HepG2 (cell line): ENCODE data around the gene EPS8L1. TPM values are rescaled to one million over a fixed set of nuclear protein-coding genes. Genes with fewer than 3 reads are reported as not detected.

ENCODE experiments used
- ATAC-seq: fragments of 200-7000 bp; cut with Tn5 transposase; 3 replicates; pipeline ENCODE4 v1.9.1; 2020; ENCODE audit warnings: mild to moderate bottlenecking, moderate library complexity
- BruUV-seq: library from RNA; stranded (reverse); fragments of 400-500 nt; replicated peaks from 2 replicates; lab custom pipeline; 2021; lab: Mats Ljungman, UMichigan
- CTCF ChIA-PET: fragments of 300-600 bp; formaldehyde crosslinking; extraction: SDS; loops from one replicate; lab custom pipeline; 2021; ENCODE audit warnings: low total read pairs, inconsistent platforms, low intra/inter-chr PET ratio; lab: Yijun Ruan, JAX
- POLR2A ChIA-PET: fragments of 350-600 bp; sonication (Branson Sonifier 250); formaldehyde crosslinking; loops from one replicate; lab custom pipeline; 2020; ENCODE audit warnings: antibody characterized with exemption, inconsistent platforms; lab: Yijun Ruan, JAX
- DNase-seq: peaks from one replicate; pipeline ENCODE4 v3.0.0-alpha.2; 2015; ENCODE audit warnings: low spot score
- FAIRE-seq: peaks from 3 replicates; lab custom pipeline; 2011; peaks lifted over from hg19 to GRCh38; lab: Jason Lieb, UNC
- H2AFZ ChIP-seq: one replicate; pipeline ENCODE4 v1.6.1; 2011; ENCODE audit warnings: low read length, inconsistent platforms
- H3K27ac ChIP-seq: fragments of 300-600 bp; 3 replicates; pipeline ENCODE4 v1.8.0; 2011; ENCODE audit warnings: mixed run types, mild to moderate bottlenecking, mixed read lengths, low read length, inconsistent platforms; ENCODE audit not compliant: insufficient read depth; ENCODE audit errors: extremely low read length
- H3K27me3 ChIP-seq, 2 experiments: fragments of 200-600 bp in 1 of 2; 2 replicates in 1 of 2; 3 replicates in 1 of 2; pipeline versions ENCODE4 v1.6.0 to v1.8.0; 2011; ENCODE audit warnings: low read length in 2 of 2, mild to moderate bottlenecking in 2 of 2, moderate library complexity in 2 of 2, inconsistent platforms in 1 of 2; ENCODE audit not compliant: insufficient read depth in 2 of 2, control insufficient read depth in 1 of 2
- H3K36me3 ChIP-seq, 2 experiments: fragments of 200-600 bp in 1 of 2; replicated peaks in 1 of 2; 2 replicates in 1 of 2; 3 replicates in 1 of 2; pipeline versions ENCODE4 v1.5.1 to v1.8.0; 2011; ENCODE audit warnings: low read length in 2 of 2, inconsistent platforms in 1 of 2; ENCODE audit not compliant: insufficient read depth in 2 of 2, control insufficient read depth in 1 of 2
- H3K4me1 ChIP-seq: 2 replicates; pipeline ENCODE4 v1.5.1; 2012; ENCODE audit warnings: low read length, inconsistent platforms; ENCODE audit not compliant: insufficient read depth
- H3K4me2 ChIP-seq: 2 replicates; pipeline ENCODE4 v1.6.0; 2011; ENCODE audit warnings: low read depth, low read length, inconsistent platforms
- H3K4me3 ChIP-seq, 3 experiments: fragments of 200-600 bp in 1 of 3; sonication (generic), shearing (Covaris generic) in 1 of 3; replicated peaks in 1 of 3; 2 replicates each; pipeline ENCODE4 v1.5.1; 2011 to 2016; ENCODE audit warnings: low read length in 3 of 3, inconsistent platforms in 2 of 3, low read depth in 2 of 3, mild to moderate bottlenecking in 2 of 3, control low read depth in 1 of 3, mixed read lengths in 1 of 3; ENCODE audit not compliant: insufficient read depth in 1 of 3
- H3K79me2 ChIP-seq: one replicate; pipeline ENCODE4 v1.6.1; 2011; ENCODE audit warnings: low read length, inconsistent platforms; ENCODE audit not compliant: insufficient read depth
- H3K9ac ChIP-seq: 2 replicates; pipeline ENCODE4 v1.6.0; 2011; ENCODE audit warnings: mild to moderate bottlenecking, low read depth, low read length, inconsistent platforms; ENCODE audit not compliant: insufficient read depth
- H3K9me3 ChIP-seq: 2 replicates; pipeline ENCODE4 v1.5.1; 2012; ENCODE audit warnings: mild to moderate bottlenecking, low read length
- H4K20me1 ChIP-seq: 2 replicates; pipeline ENCODE4 v1.6.0; 2011; ENCODE audit warnings: inconsistent platforms, mild to moderate bottlenecking, low read length, moderate library complexity; ENCODE audit not compliant: insufficient read depth
- AGO2 ChIP-seq: fragments of 200-400 bp; formaldehyde crosslinking; optimal IDR thresholded peaks from 2 replicates; pipeline ENCODE3; 2017; ENCODE audit warnings: mild to moderate bottlenecking, low read depth, low read length, moderate library complexity
- CBX1 ChIP-seq: IDR thresholded peaks from one replicate; pipeline ENCODE4 v1.6.1; 2016; ENCODE audit warnings: antibody characterized with exemption, low read depth
- NFIB ChIP-seq: sonication (generic); formaldehyde crosslinking; IDR thresholded peaks from 2 replicates; pipeline ENCODE4 v1.9.0; 2021; ENCODE audit warnings: missing genetic modification reagents, mild to moderate bottlenecking, borderline replicate concordance
- SETDB1 ChIP-seq: sonication (generic); formaldehyde crosslinking; IDR thresholded peaks from 2 replicates; pipeline ENCODE4 v1.5.1; 2020; ENCODE audit warnings: missing genetic modification reagents, mild to moderate bottlenecking, borderline replicate concordance
- SOX6 ChIP-seq, 2 experiments: fragments of 450-650 bp in 1 of 2; sonication (generic) in 1 of 2; formaldehyde crosslinking in 1 of 2; IDR thresholded peaks; 2 replicates each; pipeline versions ENCODE4 v1.4.0 to v1.6.1; 2017 to 2020; ENCODE audit warnings: antibody characterized with exemption in 1 of 2, mild to moderate bottlenecking in 1 of 2, missing genetic modification reagents in 1 of 2
- ZNF253 ChIP-seq: sonication (generic); formaldehyde crosslinking; IDR thresholded peaks from 2 replicates; pipeline ENCODE4 v1.8.0; 2022; ENCODE audit warnings: mild to moderate bottlenecking, missing genetic modification reagents, borderline replicate concordance
- ZNF3 ChIP-seq: IDR thresholded peaks from 2 replicates; pipeline ENCODE4 v1.7.0; 2017; ENCODE audit warnings: inconsistent platforms
- ZNF34 ChIP-seq: sonication (generic); formaldehyde crosslinking; IDR thresholded peaks from 2 replicates; pipeline ENCODE4 v1.4.0; 2020; ENCODE audit warnings: mild to moderate bottlenecking, missing genetic modification reagents, borderline replicate concordance
- ZNF552 ChIP-seq: sonication (generic); formaldehyde crosslinking; IDR thresholded peaks from 2 replicates; pipeline ENCODE4 v1.9.0; 2022; ENCODE audit warnings: missing genetic modification reagents, mild to moderate bottlenecking, borderline replicate concordance
- WGBS: methylation state at CpG from one replicate; pipeline ENCODE4 v1.1.6; 2017; ENCODE audit warnings: low lambda C conversion rate; 5-methylcytosine and 5-hydroxymethylcytosine counted together
- in situ Hi-C: cut with HindIII; loops from 2 replicates; pipeline ENCODE4 v1.10.0; 2017; ENCODE audit warnings: low pct_unique_long_range_greater_than_20kb; ENCODE audit not compliant: extremely low pct_ligation_motif_present
- intact Hi-C: fragments of 100-400 bp; cut with micrococcal nuclease; formaldehyde crosslinking; loops from one replicate; pipeline ENCODE4 v1.10.0; 2022; ENCODE audit not compliant: unreplicated experiment
- polyA plus RNA-seq, 8 experiments: library from polyadenylated mRNA; depleted of rRNA in 3 of 8; stranded (reverse) in 7 of 8; unstranded in 1 of 8; fragments of >200 nt; fragmentation: Illumina TruSeq in 4 of 8; extraction: Trizol in 4 of 8; gene quantifications; 2 replicates each; pipeline versions ENCODE4 v1.2.1 to v1.2.3, GENCODE V29; 2011 to 2016; ENCODE audit warnings: low read depth in 4 of 8, missing spikeins in 1 of 8, mixed read lengths in 1 of 8; ENCODE audit not compliant: insufficient read depth in 1 of 8
- total RNA-seq, 5 experiments: library from RNA; depleted of rRNA; stranded (reverse); fragments of >200 nt; fragmentation: Illumina TruSeq; extraction: Trizol; gene quantifications; 2 replicates each; pipeline ENCODE4 v1.2.3, GENCODE V29; 2016; ENCODE audit warnings: low read depth in 1 of 5
- TF ChIP-seq, protein P1 (sequence below): sonication (generic); formaldehyde crosslinking; IDR thresholded peaks from 2 replicates; pipeline ENCODE4 v1.5.0; 2020; ENCODE audit warnings: mild to moderate bottlenecking, missing genetic modification reagents
- TF ChIP-seq, protein P2 (sequence below): fragments of 450-650 bp; IDR thresholded peaks from 2 replicates; pipeline ENCODE4 v1.6.1; 2017; ENCODE audit warnings: mild to moderate bottlenecking

Gene EPS8L1
- total and polyA plus RNA-seq, 2 of the 13 experiments (the other 11 are each of a cell fraction or from before 2014, with no cell fraction given), result 3.0 to 6.3 TPM

DNA sequence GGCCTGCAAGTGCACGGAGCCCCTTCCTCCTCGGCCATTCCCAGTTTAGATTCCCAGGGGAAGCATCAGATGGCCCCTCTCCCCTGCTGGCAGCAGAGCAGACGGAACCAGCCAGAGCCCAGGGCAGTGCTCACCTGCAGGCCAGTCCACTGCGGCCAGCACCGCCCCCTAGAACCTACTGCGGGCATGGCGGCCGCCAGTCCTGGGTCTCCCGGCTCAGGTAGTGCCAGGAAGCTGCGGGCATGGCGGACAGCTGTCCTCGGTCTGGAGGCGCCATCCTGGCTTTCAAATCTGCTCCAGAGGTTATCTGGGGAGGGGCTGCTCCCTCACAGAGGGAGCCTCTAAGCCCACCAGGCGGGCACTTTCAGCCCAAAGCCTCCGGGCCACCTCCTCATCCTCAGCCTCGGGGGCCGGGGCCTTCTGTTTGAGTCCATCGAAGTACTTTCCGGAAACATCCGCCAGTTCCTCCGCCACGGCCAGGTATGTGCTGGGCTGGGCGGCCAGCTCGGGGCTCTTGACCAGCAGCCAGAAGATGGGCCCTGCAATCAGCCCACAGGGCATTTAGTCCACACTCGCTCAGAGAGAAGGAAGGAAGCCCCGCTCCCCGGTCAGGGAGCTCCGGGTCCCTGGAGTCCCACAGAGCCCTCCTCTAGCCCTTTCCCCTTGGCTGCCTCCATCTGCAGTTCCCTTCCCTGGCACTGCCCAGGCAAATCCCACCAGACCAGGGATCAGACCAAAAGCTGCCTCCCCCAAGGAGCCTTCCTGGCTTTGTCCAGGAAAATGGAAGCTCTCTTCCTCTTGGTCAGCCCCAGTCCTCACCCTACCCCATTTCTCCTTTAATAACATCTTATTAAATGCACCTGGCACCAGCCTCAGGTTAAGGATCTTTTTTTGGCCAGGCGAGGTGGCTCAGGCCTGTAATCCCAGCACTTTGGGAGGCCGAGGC, 30.6 kb upstream of the EPS8L1 start:
- Histone ChIP-seq H3K9me3 (no peaks in the 10 kb centered on the region), H3K27ac (no peak overlapping the region), H3K4me3 (no peak overlapping the region), H3K4me2 (no peak overlapping the region), H4K20me1 (no peaks in the 10 kb centered on the region), H3K27me3 (no peaks in the 10 kb centered on the region), H2AFZ (no peak overlapping the region), H3K79me2 (no peaks in the 10 kb centered on the region), H3K9ac (no peak overlapping the region), H3K36me3 (peaks cover 24 to 46% of the 10 kb centered on the region in 2 experiments; a peak in 4 of 5 replicates), H3K4me1 (no peaks in the 10 kb centered on the region)
- FAIRE-seq (no peak), ATAC-seq (no peak), DNase-seq (no peak)
- intact Hi-C loops, result no loop called here
- ChIA-PET POLR2A (no interaction called here), CTCF (no interaction called here)
- no peak for TF ChIP-seq NFIB (CRISPR knock-in tag)
- TF ChIP-seq AGO2, result peak; percentile 46
- in situ Hi-C loops, result no loop called here
- 96% methylated on average over 10 of the region's 30 CpGs for WGBS
- BruUV-seq, result no TSS peak

DNA sequence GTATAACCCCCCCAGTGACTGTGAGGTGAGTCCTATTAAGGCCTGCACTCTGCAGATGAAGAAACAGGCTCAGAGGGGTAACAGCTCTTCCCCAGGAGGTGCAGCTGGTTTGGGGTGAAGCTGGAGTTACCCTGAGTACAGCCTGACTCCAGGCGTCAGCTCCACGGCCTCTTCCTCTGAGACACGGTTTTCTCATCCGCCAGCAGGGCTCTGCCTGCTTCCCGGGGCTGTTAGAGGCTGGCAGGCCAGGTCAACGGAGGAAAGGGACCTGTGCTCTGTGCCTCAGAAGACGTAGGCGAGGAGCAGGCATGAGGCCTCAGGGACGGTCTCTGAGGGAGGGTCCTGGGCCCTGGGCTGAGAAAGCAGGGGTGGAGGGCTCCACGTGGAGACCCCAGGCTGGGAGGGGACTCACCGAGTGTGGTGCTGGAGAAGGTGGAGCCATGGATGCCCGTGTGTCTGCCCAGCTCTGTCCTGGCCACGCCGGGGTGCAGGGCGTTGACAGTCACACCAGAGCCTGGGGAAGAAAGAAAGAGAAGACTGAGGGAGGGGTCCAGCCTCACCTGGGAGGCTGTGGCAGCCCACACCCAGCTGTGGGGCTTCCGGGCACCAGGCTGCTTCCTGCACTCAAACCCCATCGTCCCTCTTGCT, 28.6 kb upstream of the EPS8L1 start:
- H3K27ac ChIP-seq, result no peak overlapping the region
- intact Hi-C loops (no loop called here), in situ Hi-C loops (no loop called here)
- CTCF ChIA-PET, result no interaction called here
- H3K36me3 ChIP-seq, result peaks cover 24 to 56% of the 10 kb centered on the region in 2 experiments; a peak in 4 of 5 replicates
- DNase-seq, result no peak
- H3K4me1 ChIP-seq, result no peaks in the 10 kb centered on the region
- FAIRE-seq, result no peak
- no peaks in the 10 kb centered on the region for H4K20me1 ChIP-seq
- ATAC-seq, result no peak
- POLR2A ChIA-PET, result no interaction called here
- no peaks in the 10 kb centered on the region for H3K27me3 ChIP-seq
- WGBS, result 97% methylated on average over 11 of the region's 17 CpGs
- no peak overlapping the region for H3K4me3 ChIP-seq
- no peaks in the 10 kb centered on the region for H3K9me3 ChIP-seq
- H2AFZ ChIP-seq, result no peak overlapping the region
- BruUV-seq, result no TSS peak
- no peak overlapping the region for H3K9ac ChIP-seq
- H3K79me2 ChIP-seq, result no peaks in the 10 kb centered on the region
- H3K4me2 ChIP-seq, result no peak overlapping the region
- no peak for TF ChIP-seq SETDB1
- TF ChIP-seq ZNF34, result no peak
- no peak for TF ChIP-seq CBX1
- no peak for TF ChIP-seq ZNF3 (CRISPR knock-in tag)
- no peak for TF ChIP-seq ZNF552 (CRISPR knock-in tag)
- TF ChIP-seq, protein P1, sequence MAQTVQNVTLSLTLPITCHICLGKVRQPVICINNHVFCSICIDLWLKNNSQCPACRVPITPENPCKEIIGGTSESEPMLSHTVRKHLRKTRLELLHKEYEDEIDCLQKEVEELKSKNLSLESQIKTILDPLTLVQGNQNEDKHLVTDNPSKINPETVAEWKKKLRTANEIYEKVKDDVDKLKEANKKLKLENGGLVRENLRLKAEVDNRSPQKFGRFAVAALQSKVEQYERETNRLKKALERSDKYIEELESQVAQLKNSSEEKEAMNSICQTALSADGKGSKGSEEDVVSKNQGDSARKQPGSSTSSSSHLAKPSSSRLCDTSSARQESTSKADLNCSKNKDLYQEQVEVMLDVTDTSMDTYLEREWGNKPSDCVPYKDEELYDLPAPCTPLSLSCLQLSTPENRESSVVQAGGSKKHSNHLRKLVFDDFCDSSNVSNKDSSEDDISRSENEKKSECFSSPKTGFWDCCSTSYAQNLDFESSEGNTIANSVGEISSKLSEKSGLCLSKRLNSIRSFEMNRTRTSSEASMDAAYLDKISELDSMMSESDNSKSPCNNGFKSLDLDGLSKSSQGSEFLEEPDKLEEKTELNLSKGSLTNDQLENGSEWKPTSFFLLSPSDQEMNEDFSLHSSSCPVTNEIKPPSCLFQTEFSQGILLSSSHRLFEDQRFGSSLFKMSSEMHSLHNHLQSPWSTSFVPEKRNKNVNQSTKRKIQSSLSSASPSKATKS, result no peak
- TF ChIP-seq SOX6 (IDR thresholded peaks at IDR 0.05), result no peak
- no peak for TF ChIP-seq SOX6 (CRISPR knock-in tag; IDR thresholded peaks at IDR 0.05)
- TF ChIP-seq ZNF253 (CRISPR knock-in tag), result no peak
- TF ChIP-seq, protein P2, sequence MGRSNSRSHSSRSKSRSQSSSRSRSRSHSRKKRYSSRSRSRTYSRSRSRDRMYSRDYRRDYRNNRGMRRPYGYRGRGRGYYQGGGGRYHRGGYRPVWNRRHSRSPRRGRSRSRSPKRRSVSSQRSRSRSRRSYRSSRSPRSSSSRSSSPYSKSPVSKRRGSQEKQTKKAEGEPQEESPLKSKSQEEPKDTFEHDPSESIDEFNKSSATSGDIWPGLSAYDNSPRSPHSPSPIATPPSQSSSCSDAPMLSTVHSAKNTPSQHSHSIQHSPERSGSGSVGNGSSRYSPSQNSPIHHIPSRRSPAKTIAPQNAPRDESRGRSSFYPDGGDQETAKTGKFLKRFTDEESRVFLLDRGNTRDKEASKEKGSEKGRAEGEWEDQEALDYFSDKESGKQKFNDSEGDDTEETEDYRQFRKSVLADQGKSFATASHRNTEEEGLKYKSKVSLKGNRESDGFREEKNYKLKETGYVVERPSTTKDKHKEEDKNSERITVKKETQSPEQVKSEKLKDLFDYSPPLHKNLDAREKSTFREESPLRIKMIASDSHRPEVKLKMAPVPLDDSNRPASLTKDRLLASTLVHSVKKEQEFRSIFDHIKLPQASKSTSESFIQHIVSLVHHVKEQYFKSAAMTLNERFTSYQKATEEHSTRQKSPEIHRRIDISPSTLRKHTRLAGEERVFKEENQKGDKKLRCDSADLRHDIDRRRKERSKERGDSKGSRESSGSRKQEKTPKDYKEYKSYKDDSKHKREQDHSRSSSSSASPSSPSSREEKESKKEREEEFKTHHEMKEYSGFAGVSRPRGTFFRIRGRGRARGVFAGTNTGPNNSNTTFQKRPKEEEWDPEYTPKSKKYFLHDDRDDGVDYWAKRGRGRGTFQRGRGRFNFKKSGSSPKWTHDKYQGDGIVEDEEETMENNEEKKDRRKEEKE, result no peak
